Uterus (tissue), 4 donors: Measurements from ENCODE around the gene ANKRD11. TPM values are rescaled to one million over a fixed set of nuclear protein-coding genes. Genes with fewer than 3 reads are reported as not detected.

ENCODE experiments used
- DNase-seq, 2 donors: peaks; one replicate each; pipeline ENCODE4 v3.0.0-alpha.2; 2019 to 2020
- H3K27ac ChIP-seq, 2 donors: fragments of 200-600 bp; sonication (generic); 1 replicate in 1 of 2; 2 replicates in 1 of 2; pipeline ENCODE4 v1.5.1; 2016 to 2018
- H3K27me3 ChIP-seq, 2 donors: fragments of 200-600 bp; sonication (generic); one replicate each; pipeline ENCODE4 v1.5.1; 2018 to 2019; ENCODE audit warnings: control low read depth in 1 of 2
- H3K36me3 ChIP-seq, 2 donors: fragments of 200-600 bp; sonication (generic); one replicate each; pipeline ENCODE4 v1.5.1; 2019; ENCODE audit warnings: control low read depth in 1 of 2
- H3K4me1 ChIP-seq, 2 donors: fragments of 200-600 bp; sonication (generic); one replicate each; pipeline ENCODE4 v1.5.1; 2018 to 2019; ENCODE audit warnings: control low read depth in 1 of 2
- H3K4me3 ChIP-seq, 2 donors: fragments of 200-600 bp; sonication (generic); 1 replicate in 1 of 2; 2 replicates in 1 of 2; pipeline ENCODE4 v1.5.1; 2018 to 2019; ENCODE audit warnings: mild to moderate bottlenecking in 1 of 2
- H3K9me3 ChIP-seq, 2 donors: fragments of 200-600 bp; sonication (generic); one replicate each; pipeline ENCODE4 v1.5.1; 2019; ENCODE audit warnings: control low read depth in 1 of 2
- CTCF ChIP-seq, 4 experiments: fragments of 200-600 bp in 2 of 4; fragments of 450-650 bp in 2 of 4; sonication (generic) in 2 of 4; IDR thresholded peaks; one replicate each; pipeline ENCODE4 v1.5.1; 2016 to 2019; ENCODE audit warnings: antibody characterized with exemption in 4 of 4, mild to moderate bottlenecking in 2 of 4, moderate library complexity in 1 of 4
- POLR2A ChIP-seq, 2 donors: fragments of 450-650 bp; IDR thresholded peaks; one replicate each; pipeline ENCODE4 v1.6.1; 2016; ENCODE audit warnings: antibody characterized with exemption in 2 of 2, mild to moderate bottlenecking in 1 of 2, moderate library complexity in 1 of 2
- intact Hi-C: fragments of 100-400 bp; cut with DNase I; formaldehyde crosslinking; loops from one replicate; pipeline ENCODE4 v1.15.1; 2023; ENCODE audit warnings: low total_unique reads
- total RNA-seq, 4 donors: library from RNA; depleted of rRNA in 3 of 4; stranded (reverse); fragments of >200 nt in 3 of 4; gene quantifications; one replicate each; pipeline versions ENCODE4 v1.1.0 to v1.2.4, GENCODE V29; 2014 to 2023
- donor health status: DM: yes; HTN: yes; CAD: no.

The ANKRD11 gene
- total RNA-seq, 4 donors from 2014 or later = 20.5 to 182 (median 45.5) TPM

GRCh38 chr16:89314854-89315253 is 175.5 kb downstream of the ANKRD11 start:
- no peak for DNase-seq
- intact Hi-C loops = no loop called here
- no peak overlapping the region for H3K4me3 ChIP-seq
- H3K4me1 ChIP-seq = peaks cover 0 to 21% of the 10 kb centered on the region in 2 donors
- no peak overlapping the region for H3K27ac ChIP-seq
- TF ChIP-seq POLR2A (IDR thresholded peaks at IDR 0.05) = no peak
- TF ChIP-seq CTCF (IDR thresholded peaks at IDR 0.05) = no peak
- no peaks in the 10 kb centered on the region for H3K36me3 ChIP-seq
- no peaks in the 10 kb centered on the region for H3K27me3 ChIP-seq
- H3K9me3 ChIP-seq = no peaks in the 10 kb centered on the region

GRCh38 chr16:89314357-89314756 is 176.0 kb downstream of the ANKRD11 start:
- intact Hi-C loops = no loop called here
- no peak overlapping the region for H3K4me3 ChIP-seq
- no peak for DNase-seq
- H3K4me1 ChIP-seq = peaks cover 0 to 16% of the 10 kb centered on the region in 2 donors
- no peaks in the 10 kb centered on the region for H3K27me3 ChIP-seq
- no peaks in the 10 kb centered on the region for H3K36me3 ChIP-seq
- no peaks in the 10 kb centered on the region for H3K9me3 ChIP-seq
- no peak overlapping the region for H3K27ac ChIP-seq
- TF ChIP-seq CTCF (IDR thresholded peaks at IDR 0.05) (no peak), POLR2A (IDR thresholded peaks at IDR 0.05) (no peak)

GRCh38 chr16:89313583-89313982 is 176.8 kb downstream of the ANKRD11 start:
- H3K36me3 ChIP-seq = no peaks in the 10 kb centered on the region
- H3K9me3 ChIP-seq = no peaks in the 10 kb centered on the region
- intact Hi-C loops = no loop called here
- H3K4me3 ChIP-seq = no peak overlapping the region
- no peaks in the 10 kb centered on the region for H3K27me3 ChIP-seq
- TF ChIP-seq CTCF (IDR thresholded peaks at IDR 0.05) (no peak), POLR2A (IDR thresholded peaks at IDR 0.05) (no peak)
- DNase-seq = no peak
- peaks cover 0 to 11% of the 10 kb centered on the region in 2 donors for H3K4me1 ChIP-seq
- no peak overlapping the region for H3K27ac ChIP-seq

GRCh38 chr16:89312598-89313299 is 177.6 kb downstream of the ANKRD11 start:
- DNase-seq = no peak
- intact Hi-C loops = no loop called here

More at GRCh38 chr16:89312598-89313299, 177.6 kb downstream of the ANKRD11 start:
- Histone ChIP-seq H3K9me3 (no peaks in the 10 kb centered on the region), H3K36me3 (no peaks in the 10 kb centered on the region), H3K4me3 (no peak overlapping the region), H3K4me1 (peaks cover 0 to 11% of the 10 kb centered on the region in 2 donors), H3K27ac (no peak overlapping the region), H3K27me3 (no peaks in the 10 kb centered on the region)
- TF ChIP-seq POLR2A (IDR thresholded peaks at IDR 0.05) (no peak), CTCF (IDR thresholded peaks at IDR 0.05) (no peak)
